ENCODE data around the gene YES1. TPM values are rescaled to one million over a fixed set of nuclear protein-coding genes. Genes with fewer than 3 reads are reported as not detected.

The YES1 gene
- total and polyA plus RNA-seq, 8 donors = 6.4 to 147 (median 36.6) TPM

DNA sequence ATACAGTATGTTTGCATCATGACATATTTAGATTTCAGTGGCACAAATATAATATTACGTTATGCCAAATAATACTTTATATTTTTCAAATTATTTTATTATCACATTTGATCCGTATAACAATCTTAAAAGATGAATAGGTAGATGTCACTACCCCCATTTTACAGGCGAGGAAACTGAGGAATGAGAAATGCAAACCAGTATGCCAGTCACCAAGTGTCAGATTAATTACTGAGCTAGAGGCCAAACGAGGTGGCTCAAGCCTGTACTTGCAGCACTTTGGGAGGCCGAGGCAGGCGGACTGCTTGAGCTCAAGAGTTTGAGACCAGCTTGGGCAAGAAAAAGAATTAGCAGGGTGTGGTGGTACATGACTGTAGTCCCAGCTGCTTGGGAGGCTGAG, 17.4 kb upstream of the YES1 start:
- Histone ChIP-seq H3K9me3 (no peaks in the 10 kb centered on the region), H3K4me1 (peaks cover 0 to 14% (median 2%) of the 10 kb centered on the region in 4 donors), H3K27ac (no peak overlapping the region), H3K27me3 (peaks cover 0 to 10% (median 4%) of the 10 kb centered on the region in 3 donors), H3K4me3 (no peak overlapping the region), H3K36me3 (no peaks in the 10 kb centered on the region)
- 88 to 92% (median 90%) methylated on average over 6 of the region's 6 CpGs for WGBS, 5 donors
- TF ChIP-seq, protein P1, sequence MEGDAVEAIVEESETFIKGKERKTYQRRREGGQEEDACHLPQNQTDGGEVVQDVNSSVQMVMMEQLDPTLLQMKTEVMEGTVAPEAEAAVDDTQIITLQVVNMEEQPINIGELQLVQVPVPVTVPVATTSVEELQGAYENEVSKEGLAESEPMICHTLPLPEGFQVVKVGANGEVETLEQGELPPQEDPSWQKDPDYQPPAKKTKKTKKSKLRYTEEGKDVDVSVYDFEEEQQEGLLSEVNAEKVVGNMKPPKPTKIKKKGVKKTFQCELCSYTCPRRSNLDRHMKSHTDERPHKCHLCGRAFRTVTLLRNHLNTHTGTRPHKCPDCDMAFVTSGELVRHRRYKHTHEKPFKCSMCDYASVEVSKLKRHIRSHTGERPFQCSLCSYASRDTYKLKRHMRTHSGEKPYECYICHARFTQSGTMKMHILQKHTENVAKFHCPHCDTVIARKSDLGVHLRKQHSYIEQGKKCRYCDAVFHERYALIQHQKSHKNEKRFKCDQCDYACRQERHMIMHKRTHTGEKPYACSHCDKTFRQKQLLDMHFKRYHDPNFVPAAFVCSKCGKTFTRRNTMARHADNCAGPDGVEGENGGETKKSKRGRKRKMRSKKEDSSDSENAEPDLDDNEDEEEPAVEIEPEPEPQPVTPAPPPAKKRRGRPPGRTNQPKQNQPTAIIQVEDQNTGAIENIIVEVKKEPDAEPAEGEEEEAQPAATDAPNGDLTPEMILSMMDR (IDR thresholded peaks at IDR 0.05) = no peak
- TF ChIP-seq POLR2AphosphoS5 (IDR thresholded peaks at IDR 0.05) (no peak), EP300 (IDR thresholded peaks at IDR 0.05) (no peak), POLR2A (IDR thresholded peaks at IDR 0.05) (no peak)
- DNase-seq = no peak
- intact Hi-C loops (cut with DNase I; ENCODE audit: low total_unique reads) = no loop called here

DNA sequence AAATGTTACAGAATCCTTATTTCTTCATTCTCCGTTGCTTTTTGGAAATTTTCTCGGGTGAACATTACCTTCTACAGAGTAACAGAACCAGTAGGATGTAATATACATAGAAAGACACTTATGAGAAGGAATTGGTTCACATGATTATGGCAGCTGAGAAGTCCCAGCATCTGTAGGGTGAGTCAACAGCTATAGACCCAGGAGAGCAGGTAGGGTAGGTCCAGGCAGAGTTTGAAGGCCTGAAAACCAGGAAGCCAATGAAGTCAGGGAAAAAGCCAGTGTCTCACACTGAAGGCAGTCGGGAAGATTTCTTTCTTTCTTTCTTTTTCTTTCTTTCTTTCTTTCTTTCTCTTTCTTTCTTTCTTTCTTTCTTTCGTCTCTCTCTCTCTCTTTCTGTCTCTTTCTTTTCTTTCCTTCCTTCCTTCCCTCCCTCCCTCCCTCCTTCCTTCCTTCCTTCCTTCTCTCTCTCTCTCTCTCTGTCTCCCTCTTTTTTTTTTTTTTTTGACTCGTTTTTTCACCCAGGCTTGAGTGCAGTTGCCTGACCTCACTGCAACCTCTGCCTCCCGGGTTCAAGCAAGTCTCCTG, 15.1 kb upstream of the YES1 start:
- Histone ChIP-seq H3K27me3 (peaks cover 0 to 10% (median 3%) of the 10 kb centered on the region in 3 donors), H3K27ac (no peak overlapping the region), H3K4me1 (peaks cover 0 to 12% (median 2%) of the 10 kb centered on the region in 4 donors), H3K36me3 (no peaks in the 10 kb centered on the region), H3K4me3 (no peak overlapping the region), H3K9me3 (no peaks in the 10 kb centered on the region)
- TF ChIP-seq EP300 (IDR thresholded peaks at IDR 0.05) = no peak
- WGBS, 5 donors = 79 to 87% (median 83%) methylated on average over 6 of the region's 6 CpGs
- no peak for DNase-seq
- intact Hi-C loops (cut with DNase I; ENCODE audit: low total_unique reads) = no loop called here

DNA sequence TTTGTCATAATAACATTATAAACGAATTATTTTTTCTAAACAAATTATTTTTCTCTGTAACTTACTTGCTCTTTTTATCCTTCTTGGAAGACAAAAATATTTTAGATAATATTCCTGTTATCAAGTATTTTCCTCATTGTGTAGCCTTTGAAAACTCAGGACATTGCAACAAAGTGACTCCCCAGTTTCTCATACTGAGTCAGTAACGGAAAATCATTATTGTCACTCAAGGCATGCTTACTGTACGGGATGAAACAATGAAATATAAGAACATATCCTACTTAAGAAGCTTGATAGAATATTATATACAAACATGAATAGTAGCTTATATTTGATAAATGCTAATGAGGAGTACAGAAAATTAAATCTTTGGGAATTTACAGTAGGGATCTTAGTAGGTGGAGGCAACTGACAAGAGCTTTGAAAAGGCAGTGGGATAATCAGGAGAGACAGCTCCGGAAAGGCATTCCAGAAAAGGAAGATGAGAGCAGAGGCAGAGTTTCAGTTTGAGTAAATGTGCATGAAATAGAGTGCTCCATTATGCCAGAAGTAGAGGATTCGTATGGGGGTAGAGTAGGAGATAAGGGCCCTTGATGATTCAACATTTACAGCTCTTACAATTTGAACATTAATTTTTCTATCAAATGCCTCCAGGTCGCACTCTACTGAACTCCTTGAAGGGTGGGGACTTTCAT, 14.0 kb upstream of the YES1 start:
- Histone ChIP-seq H3K9me3 (no peaks in the 10 kb centered on the region), H3K4me1 (peaks cover 0 to 6% (median 0%) of the 10 kb centered on the region in 4 donors), H3K4me3 (no peak overlapping the region), H3K36me3 (no peaks in the 10 kb centered on the region), H3K27me3 (peaks cover 0 to 12% (median 0%) of the 10 kb centered on the region in 3 donors), H3K27ac (no peak overlapping the region)
- WGBS, 5 donors = 72 to 82% (median 74%) methylated on average over 6 of the region's 6 CpGs
- intact Hi-C loops (cut with DNase I; ENCODE audit: low total_unique reads) = no loop called here
- TF ChIP-seq POLR2A (IDR thresholded peaks at IDR 0.05) = no peak
- TF ChIP-seq EP300 (IDR thresholded peaks at IDR 0.05) = no peak
- TF ChIP-seq, protein P1 (IDR thresholded peaks at IDR 0.05) = no peak
- TF ChIP-seq POLR2AphosphoS5 (IDR thresholded peaks at IDR 0.05) = no peak
- DNase-seq = no peak

DNA sequence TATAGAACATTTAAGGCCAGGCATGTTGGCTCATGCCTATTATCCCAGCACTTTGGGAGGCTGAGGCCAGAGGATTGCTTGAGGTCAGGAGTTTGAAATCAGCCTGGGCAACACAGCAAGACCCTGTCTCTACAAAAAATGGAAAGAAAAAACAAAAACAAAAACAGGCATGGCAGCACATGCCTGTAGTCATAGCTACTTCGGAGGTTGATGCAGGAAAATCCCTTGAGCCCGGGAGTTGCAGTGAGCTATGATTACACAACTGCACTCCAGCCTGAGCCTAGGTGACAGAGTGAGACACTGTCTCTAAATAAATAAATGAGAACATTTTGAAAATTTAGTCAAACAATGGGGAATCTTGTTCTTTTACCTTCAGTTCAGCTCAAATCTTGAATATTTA, 12.1 kb upstream of the YES1 start:
- intact Hi-C loops (cut with DNase I; ENCODE audit: low total_unique reads) = no loop called here
- Histone ChIP-seq H3K9me3 (no peaks in the 10 kb centered on the region), H3K4me1 (no peaks in the 10 kb centered on the region), H3K4me3 (no peak overlapping the region), H3K27me3 (peaks cover 0 to 28% (median 0%) of the 10 kb centered on the region in 3 donors), H3K36me3 (no peaks in the 10 kb centered on the region), H3K27ac (no peak overlapping the region)
- no peak for DNase-seq
- WGBS, 5 donors = 36 to 57% (median 55%) methylated on average over 2 of the region's 2 CpGs
- no peak for TF ChIP-seq POLR2A (IDR thresholded peaks at IDR 0.05)
- TF ChIP-seq, protein P1 (IDR thresholded peaks at IDR 0.05) = no peak
- TF ChIP-seq POLR2AphosphoS5 (IDR thresholded peaks at IDR 0.05) = no peak
- TF ChIP-seq EP300 (IDR thresholded peaks at IDR 0.05) = no peak
